PFSK-1 (cell line): ENCODE data around the gene C3orf52.

ENCODE experiments used
- POLR2AphosphoS5 ChIP-seq: IDR thresholded peaks from 2 replicates; pipeline ENCODE4 v1.6.1; 2012; ENCODE audit warnings: low read depth, mild to moderate bottlenecking, control low read depth, low read length, moderate library complexity
- REST ChIP-seq, 2 experiments: IDR thresholded peaks; 2 replicates each; pipeline versions ENCODE4 v1.6.1 to v1.8.0; 2011 to 2012; ENCODE audit warnings: low read depth in 2 of 2, low read length in 2 of 2, control low read depth in 1 of 2, inconsistent platforms in 1 of 2, mild to moderate bottlenecking in 1 of 2, moderate library complexity in 1 of 2; ENCODE audit not compliant: insufficient read depth in 1 of 2
- SIN3A ChIP-seq: IDR thresholded peaks from 2 replicates; pipeline ENCODE4 v1.6.1; 2012; ENCODE audit warnings: mild to moderate bottlenecking, low read length, moderate library complexity, borderline replicate concordance; ENCODE audit not compliant: insufficient read depth
- TAF1 ChIP-seq: IDR thresholded peaks from 2 replicates; pipeline ENCODE4 v1.6.1; 2012; ENCODE audit warnings: low read length, control low read depth, borderline replicate concordance; ENCODE audit not compliant: insufficient read depth

- no peak for TF ChIP-seq POLR2AphosphoS5
- TF ChIP-seq REST (IDR thresholded peaks at IDR 0.05; ENCODE audit: insufficient read depth in 1 of 2, low read depth in 2 of 2, low read length in 2 of 2) = no peak
- no peak for TF ChIP-seq SIN3A
- no peak for TF ChIP-seq TAF1
These were observed 18.6 kb downstream of the C3orf52 start for GRCh38 chr3:112104774-112105173.
